AG09309 (cell line): ENCODE data around the gene VAV2.

Experiments
- DNase-seq: peaks from one replicate; pipeline ENCODE4 v3.0.0-alpha.2; 2010; ENCODE audit warnings: low read depth
- H3K4me3 ChIP-seq: 2 replicates; pipeline ENCODE4 v1.5.1; 2011; ENCODE audit warnings: mild to moderate bottlenecking, low read depth, low read length, moderate library complexity; ENCODE audit not compliant: control insufficient read depth
- CTCF ChIP-seq: IDR thresholded peaks from 2 replicates; pipeline ENCODE4 v1.5.1; 2011; ENCODE audit warnings: mild to moderate bottlenecking, low read depth, low read length, inconsistent platforms; ENCODE audit not compliant: insufficient read depth, control insufficient read depth; ENCODE audit errors: missing control alignments

VAV2 gene

GRCh38 chr9:133916159-133916541, 76.0 kb downstream of the VAV2 start:
- no peak for TF ChIP-seq CTCF
- no peak overlapping the region for H3K4me3 ChIP-seq
- no peak for DNase-seq

GRCh38 chr9:133915534-133916158, 76.5 kb downstream of the VAV2 start:
- DNase-seq, result no peak
- no peak for TF ChIP-seq CTCF
- H3K4me3 ChIP-seq, result no peak overlapping the region

GRCh38 chr9:133914442-133915342, 77.4 kb downstream of the VAV2 start:
- no peak for DNase-seq
- no peak for TF ChIP-seq CTCF
- H3K4me3 ChIP-seq, result no peak overlapping the region

DNA sequence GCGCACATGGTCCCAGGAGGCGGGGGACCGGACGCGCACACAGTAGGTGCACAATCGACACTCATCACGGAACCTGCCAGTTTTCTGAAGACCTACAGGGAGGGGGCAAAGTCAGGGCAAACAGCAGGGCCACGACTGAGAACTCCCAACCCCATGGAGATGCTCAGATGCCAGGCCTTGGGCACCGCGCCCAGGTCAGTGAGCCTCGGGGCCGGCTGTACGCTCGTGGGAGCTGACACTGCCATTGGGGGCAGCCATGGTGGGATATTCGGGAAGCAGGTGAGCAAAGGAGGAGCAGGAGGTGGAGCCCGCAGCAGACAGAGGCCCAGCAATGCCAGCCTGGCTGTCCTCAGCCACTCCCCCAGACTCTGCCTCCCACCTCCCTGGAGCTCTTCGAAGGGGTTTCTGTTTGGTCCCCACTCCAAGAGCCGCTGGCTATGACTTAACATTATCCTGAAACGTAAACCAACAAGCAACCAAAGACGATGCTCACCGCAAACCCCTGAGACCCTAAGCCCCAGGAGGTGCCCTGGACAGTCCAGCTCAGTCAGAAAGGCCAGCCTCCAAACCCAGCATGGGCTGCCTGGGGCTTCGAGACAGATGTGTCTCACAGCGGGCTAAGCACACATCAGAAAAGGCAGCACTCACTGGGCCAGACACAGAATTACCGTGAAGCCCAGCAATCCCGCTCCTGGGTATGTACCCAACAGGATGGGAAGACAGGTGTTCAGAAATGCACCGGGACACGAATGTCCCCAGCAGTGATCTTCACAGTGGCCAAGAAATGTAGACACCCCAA, 78.4 kb downstream of the VAV2 start:
- no peak overlapping the region for H3K4me3 ChIP-seq

GRCh38 chr9:133910855-133911514, 81.1 kb downstream of the VAV2 start:
- no peak for DNase-seq
- no peak overlapping the region for H3K4me3 ChIP-seq
- no peak for TF ChIP-seq CTCF

More for the DNA sequence above, 78.4 kb downstream of the VAV2 start:
- DNase-seq, result no peak
- TF ChIP-seq CTCF, result no peak
